Measurements from ENCODE around the gene PPP5C. TPM values are rescaled to one million over a fixed set of nuclear protein-coding genes. Genes with fewer than 3 reads are reported as not detected.

PPP5C gene
- total and polyA plus RNA-seq, 2 of the 8 experiments (the other 6 are each of a cell fraction or from before 2014, with no cell fraction given) = 112 to 156 TPM

DNA sequence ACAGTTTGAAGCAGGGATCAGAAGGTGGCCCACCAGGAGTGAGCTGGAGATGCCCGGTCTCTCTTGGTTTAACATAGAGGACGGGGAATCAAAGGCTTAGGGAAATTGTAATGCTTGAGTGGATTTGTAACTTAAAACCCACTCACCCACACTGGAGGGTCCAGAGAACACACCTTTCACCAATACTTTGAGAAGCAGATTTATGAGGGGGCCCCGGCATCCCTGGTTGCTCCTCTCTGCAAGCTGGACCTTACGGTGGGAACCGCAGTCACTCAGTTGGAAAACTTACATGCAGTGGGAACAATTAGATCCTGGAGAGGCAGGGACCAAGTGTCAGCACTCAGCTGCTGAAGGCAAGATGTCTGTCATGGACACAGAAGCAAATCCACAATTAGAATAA is 20.5 kb downstream of the PPP5C start:
- Histone ChIP-seq H2BK5ac (ENCODE audit: low read depth, low read length) (no peak overlapping the region), H3K79me1 (ENCODE audit: low read depth, low read length) (peaks cover 16% of the 10 kb centered on the region), H4K8ac (ENCODE audit: extremely low read depth, insufficient read depth, low read length) (no peak overlapping the region), H3K18ac (ENCODE audit: extremely low read depth, low read length) (no peak overlapping the region), H3K14ac (ENCODE audit: insufficient read length) (no peak overlapping the region), H2BK20ac (ENCODE audit: low read length) (no peak overlapping the region), H3K4me1 (replicated peaks in 1 of 4; ENCODE audit: control insufficient read depth in 3 of 4, insufficient read depth in 4 of 4, low read length in 3 of 4) (peaks cover 1 to 9% (median 6%) of the 10 kb centered on the region in 4 experiments), H3K9ac (replicated peaks in 1 of 4; ENCODE audit: extremely low read depth in 1 of 4, low read depth in 3 of 4, low read length in 3 of 4) (no peak overlapping the region), H2BK120ac (replicated peaks; ENCODE audit: low read depth, low read length) (no peak overlapping the region), H3K27me3 (replicated peaks in 1 of 4; ENCODE audit: control insufficient read depth in 3 of 4, extremely low read depth in 1 of 4, insufficient read depth in 3 of 4, low read length in 3 of 4) (no peaks in the 10 kb centered on the region), H4K20me1 (replicated peaks in 1 of 2; ENCODE audit: control insufficient read depth in 1 of 2, insufficient read depth in 2 of 2, low read length in 2 of 2) (peaks cover 3 to 18% of the 10 kb centered on the region in 2 experiments), H4K91ac (replicated peaks; ENCODE audit: insufficient read length, low read length) (no peak overlapping the region), H2BK12ac (ENCODE audit: low read depth, low read length) (no peak overlapping the region), H3K56ac (replicated peaks; ENCODE audit: insufficient read length, low read depth, low read length) (no peak overlapping the region), H3K23me2 (ENCODE audit: low read depth, low read length) (no peaks in the 10 kb centered on the region), H3K23ac (ENCODE audit: insufficient read length) (no peak overlapping the region), H3K36me3 (ENCODE audit: control insufficient read depth in 2 of 4, insufficient read depth in 4 of 4, low read length in 3 of 4) (peaks cover 0 to 15% (median 6%) of the 10 kb centered on the region in 4 experiments; a peak in 6 of 8 replicates), H2BK15ac (ENCODE audit: low read length) (no peak overlapping the region), H3K9me3 (ENCODE audit: insufficient read depth in 2 of 2, low read depth in 1 of 2, low read length in 1 of 2) (no peaks in the 10 kb centered on the region), H4K5ac (ENCODE audit: insufficient read length, low read depth, low read length) (no peak overlapping the region), H3K79me2 (ENCODE audit: control insufficient read depth in 1 of 2, insufficient read depth in 2 of 2, low read length in 2 of 2) (peaks cover 3 to 63% of the 10 kb centered on the region in 2 experiments; a peak in 3 of 4 replicates), H3K4ac (replicated peaks; ENCODE audit: insufficient read length, low read depth, low read length) (no peak overlapping the region), H2AFZ (ENCODE audit: low read length) (no peak overlapping the region), H3K4me2 (ENCODE audit: insufficient read depth in 1 of 2, low read depth in 2 of 2, low read length in 2 of 2) (no peak overlapping the region), H3K4me3 (ENCODE audit: extremely low read depth in 1 of 4, insufficient read depth in 2 of 4, low read depth in 3 of 4, low read length in 4 of 4) (no peak overlapping the region), H2AK5ac (ENCODE audit: low read depth, low read length) (no peak overlapping the region), H3K27ac (ENCODE audit: low read depth, low read length) (no peak overlapping the region)
- no peak for DNase-seq (ENCODE audit: low read depth in 1 of 2, low spot score in 2 of 2)
- ChIA-PET POLR2A (ENCODE audit: partially characterized antibody) (no interaction called here), CTCF (ENCODE audit: partially characterized antibody) (interaction anchor here (0.6 to 7.5 kb wide), 10 partner anchors 11 to 289 kb away, joined by 3 to 58 read pairs (median 4); partner anchors contain the start of gene PPP5C)
- no peak for FAIRE-seq
- 93% methylated on average over 5 of the region's 5 CpGs; no CpG with 5 or more reads in 1 of the 2 experiments for WGBS, 2 experiments (ENCODE audit: extremely low coverage in 1 of 2, insufficient coverage in 1 of 2, insufficient read length in 1 of 2, insufficient replicate concordance in 2 of 2, low coverage in 1 of 2, low lambda C conversion rate in 2 of 2, missing lambda C conversion rate in 1 of 2)
- no peak for TF ChIP-seq KDM5A (IDR thresholded peaks at IDR 0.05; ENCODE audit: low read length)
- no peak for TF ChIP-seq TEAD4 (IDR thresholded peaks at IDR 0.05; ENCODE audit: low read depth, low read length)
- no peak for TF ChIP-seq BCL11A (IDR thresholded peaks at IDR 0.05; ENCODE audit: low read depth in 2 of 2, low read length in 2 of 2)
- TF ChIP-seq CTBP2 (IDR thresholded peaks at IDR 0.05; ENCODE audit: borderline replicate concordance, insufficient read depth, insufficient read length, low read length) = no peak
- no peak for TF ChIP-seq HDAC2 (IDR thresholded peaks at IDR 0.05; ENCODE audit: borderline replicate concordance in 1 of 2, low read depth in 2 of 2, low read length in 2 of 2)
- TF ChIP-seq, protein P1, sequence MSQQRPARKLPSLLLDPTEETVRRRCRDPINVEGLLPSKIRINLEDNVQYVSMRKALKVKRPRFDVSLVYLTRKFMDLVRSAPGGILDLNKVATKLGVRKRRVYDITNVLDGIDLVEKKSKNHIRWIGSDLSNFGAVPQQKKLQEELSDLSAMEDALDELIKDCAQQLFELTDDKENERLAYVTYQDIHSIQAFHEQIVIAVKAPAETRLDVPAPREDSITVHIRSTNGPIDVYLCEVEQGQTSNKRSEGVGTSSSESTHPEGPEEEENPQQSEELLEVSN (IDR thresholded peaks at IDR 0.05) = no peak
- TF ChIP-seq EZH2 (IDR thresholded peaks at IDR 0.05; ENCODE audit: low read depth, low read length, severe bottlenecking) = no peak
- TF ChIP-seq SP2 (IDR thresholded peaks at IDR 0.05; ENCODE audit: low read length) = no peak
- no peak for TF ChIP-seq SP4 (IDR thresholded peaks at IDR 0.05; ENCODE audit: low read length)
- TF ChIP-seq KDM1A (IDR thresholded peaks at IDR 0.05; ENCODE audit: borderline replicate concordance, low read length) = no peak
- no peak for TF ChIP-seq RFX5 (IDR thresholded peaks at IDR 0.05; ENCODE audit: borderline replicate concordance, low read depth, low read length)
- TF ChIP-seq YY1 (IDR thresholded peaks at IDR 0.05; ENCODE audit: low read depth, low read length) = no peak

Data from H1 (cell line).